ENCODE data around the gene CHID1. TPM values are rescaled to one million over a fixed set of nuclear protein-coding genes. Genes with fewer than 3 reads are reported as not detected.

CHID1 gene
- total and polyA plus RNA-seq, 2 of the 8 experiments (the other 6 are each of a cell fraction or from before 2014, with no cell fraction given) = 81.2 to 88.5 TPM

DNA sequence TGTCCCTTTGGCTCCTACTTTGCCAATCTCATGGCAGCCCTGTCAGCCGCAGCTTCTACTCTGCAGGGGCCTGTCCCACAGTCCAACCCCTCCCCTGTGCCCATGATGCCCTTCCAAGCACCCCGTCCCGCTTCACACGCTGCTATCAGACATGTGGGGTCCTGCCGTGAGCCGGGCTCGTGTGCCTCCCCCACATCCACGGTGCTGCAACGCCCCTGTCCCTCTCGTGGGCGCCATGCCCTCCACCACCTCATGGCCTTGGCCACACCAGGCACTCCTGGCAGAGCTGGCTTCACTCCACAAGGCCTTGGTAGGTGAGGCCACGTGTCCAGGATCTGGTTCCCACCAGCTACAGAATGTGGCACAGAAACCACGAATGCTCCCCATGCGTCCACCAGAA lies 23.0 kb downstream of the CHID1 start:
- no peak overlapping the region for H2BK12ac ChIP-seq (ENCODE audit: low read depth, low read length)
- H3K56ac ChIP-seq (replicated peaks; ENCODE audit: insufficient read length, low read depth, low read length) = no peak overlapping the region
- peaks cover 0 to 5% (median 2%) of the 10 kb centered on the region in 4 experiments; a peak in 2 of 7 replicates for H3K4me1 ChIP-seq (replicated peaks in 1 of 4; ENCODE audit: control insufficient read depth in 3 of 4, insufficient read depth in 4 of 4, low read length in 3 of 4)
- no peak overlapping the region for H3K9ac ChIP-seq (replicated peaks in 1 of 4; ENCODE audit: extremely low read depth in 1 of 4, low read depth in 3 of 4, low read length in 3 of 4)
- H3K27ac ChIP-seq (ENCODE audit: low read depth, low read length) = no peak overlapping the region
- 96% methylated on average over 14 of the region's 14 CpGs; no CpG with 5 or more reads in 1 of the 2 experiments for WGBS, 2 experiments (ENCODE audit: extremely low coverage in 1 of 2, insufficient coverage in 1 of 2, insufficient read length in 1 of 2, insufficient replicate concordance in 2 of 2, low coverage in 1 of 2, low lambda C conversion rate in 2 of 2, missing lambda C conversion rate in 1 of 2)
- no peaks in the 10 kb centered on the region for H3K23me2 ChIP-seq (ENCODE audit: low read depth, low read length)
- no peak overlapping the region for H4K5ac ChIP-seq (ENCODE audit: insufficient read length, low read depth, low read length)
- TF ChIP-seq, protein P1, sequence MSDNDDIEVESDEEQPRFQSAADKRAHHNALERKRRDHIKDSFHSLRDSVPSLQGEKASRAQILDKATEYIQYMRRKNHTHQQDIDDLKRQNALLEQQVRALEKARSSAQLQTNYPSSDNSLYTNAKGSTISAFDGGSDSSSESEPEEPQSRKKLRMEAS (IDR thresholded peaks at IDR 0.05) = no peak
- TF ChIP-seq RFX5 (IDR thresholded peaks at IDR 0.05; ENCODE audit: borderline replicate concordance, low read depth, low read length) = no peak
- no peak overlapping the region for H3K14ac ChIP-seq (ENCODE audit: insufficient read length)
- ChIA-PET CTCF (ENCODE audit: partially characterized antibody) (interaction anchor here (0.7 to 4.9 kb wide), 7 partner anchors 8 to 164 kb away, joined by 4 to 25 read pairs (median 7); no protein-coding TSS in a partner anchor), POLR2A (ENCODE audit: partially characterized antibody) (interaction anchor here (0.6 to 1.5 kb wide), 4 partner anchors 8 to 84 kb away, joined by 3 to 6 read pairs (median 4); no protein-coding TSS in a partner anchor)
- peaks cover 2 to 12% (median 7%) of the 10 kb centered on the region in 4 experiments; a peak in 4 of 8 replicates for H3K36me3 ChIP-seq (ENCODE audit: control insufficient read depth in 2 of 4, insufficient read depth in 4 of 4, low read length in 3 of 4)
- FAIRE-seq = no peak
- DNase-seq (ENCODE audit: low read depth in 1 of 2, low spot score in 2 of 2) = no peak
- no peaks in the 10 kb centered on the region for H3K9me3 ChIP-seq (ENCODE audit: insufficient read depth in 2 of 2, low read depth in 1 of 2, low read length in 1 of 2)
- no peak overlapping the region for H3K4ac ChIP-seq (replicated peaks; ENCODE audit: insufficient read length, low read depth, low read length)
- no peak overlapping the region for H2BK15ac ChIP-seq (ENCODE audit: low read length)
- H4K8ac ChIP-seq (ENCODE audit: extremely low read depth, insufficient read depth, low read length) = no peak overlapping the region; the same call in 1 of the 2 replicates
- no peak overlapping the region for H3K4me2 ChIP-seq (ENCODE audit: insufficient read depth in 1 of 2, low read depth in 2 of 2, low read length in 2 of 2)
- H2AK5ac ChIP-seq (ENCODE audit: low read depth, low read length) = no peak overlapping the region
- H2BK20ac ChIP-seq (ENCODE audit: low read length) = no peak overlapping the region
- H3K18ac ChIP-seq (ENCODE audit: extremely low read depth, low read length) = no peak overlapping the region
- no peak overlapping the region for H3K4me3 ChIP-seq (ENCODE audit: extremely low read depth in 1 of 4, insufficient read depth in 2 of 4, low read depth in 3 of 4, low read length in 4 of 4)
- no peak overlapping the region for H2BK120ac ChIP-seq (replicated peaks; ENCODE audit: low read depth, low read length)
- H2BK5ac ChIP-seq (ENCODE audit: low read depth, low read length) = no peak overlapping the region
- no peaks in the 10 kb centered on the region for H3K27me3 ChIP-seq (replicated peaks in 1 of 4; ENCODE audit: control insufficient read depth in 3 of 4, extremely low read depth in 1 of 4, insufficient read depth in 3 of 4, low read length in 3 of 4)
- no peak overlapping the region for H4K91ac ChIP-seq (replicated peaks; ENCODE audit: insufficient read length, low read length)
- H3K79me1 ChIP-seq (ENCODE audit: low read depth, low read length) = no peaks in the 10 kb centered on the region
- no peak overlapping the region for H2AFZ ChIP-seq (ENCODE audit: low read length)
- peaks cover 3 to 22% of the 10 kb centered on the region in 2 experiments for H4K20me1 ChIP-seq (replicated peaks in 1 of 2; ENCODE audit: control insufficient read depth in 1 of 2, insufficient read depth in 2 of 2, low read length in 2 of 2)
- H3K23ac ChIP-seq (ENCODE audit: insufficient read length) = no peak overlapping the region
- H3K79me2 ChIP-seq (ENCODE audit: control insufficient read depth in 1 of 2, insufficient read depth in 2 of 2, low read length in 2 of 2) = no peaks in the 10 kb centered on the region
